ENCODE results near the gene RBMS1. TPM values are rescaled to one million over a fixed set of nuclear protein-coding genes. Genes with fewer than 3 reads are reported as not detected.
"Not testable (repeated sequence)": the region's sequence is repeated elsewhere in the genome, so short reads cannot be mapped to it uniquely, and the experiment has no call there.

The RBMS1 gene
- total and polyA plus RNA-seq, 3 donors from 2014 or later = 26.8 to 34.7 (median 30.0) TPM

GRCh38 chr2:160489111-160489510 lies 4.5 kb downstream of the RBMS1 start:
- Histone ChIP-seq H3K4me3 (no peak overlapping the region), H3K27ac (no peak overlapping the region), H3K4me1 (no peaks in the 10 kb centered on the region), H3K27me3 (no peaks in the 10 kb centered on the region), H3K9me3 (no peaks in the 10 kb centered on the region), H3K36me3 (ENCODE audit: low read depth, missing control alignments) (no peaks in the 10 kb centered on the region)
- TF ChIP-seq POLR2A (IDR thresholded peaks at IDR 0.05) = no peak
- no peak for TF ChIP-seq CTCF (IDR thresholded peaks at IDR 0.05)
- DNase-seq = no peak
- intact Hi-C loops (cut with DNase I; ENCODE audit: low total_unique reads) = no loop called here
- 82 to 95% methylated on average over 1 of the region's 1 CpG for WGBS, 2 donors

- DNase-seq; H3K4me1 ChIP-seq; H3K36me3 ChIP-seq (ENCODE audit: low read depth, missing control alignments); H3K27ac ChIP-seq; H3K9me3 ChIP-seq; H3K4me3 ChIP-seq; H3K27me3 ChIP-seq; intact Hi-C loops (cut with DNase I; ENCODE audit: low total_unique reads): not testable (repeated sequence)
- 75 to 87% methylated on average over 12 of the region's 12 CpGs for WGBS, 2 donors
These were observed 5.3 kb downstream of the RBMS1 start for GRCh38 chr2:160488289-160488688.

GRCh38 chr2:160486341-160486740 lies 7.3 kb downstream of the RBMS1 start:
- H3K9me3 ChIP-seq = no peaks in the 10 kb centered on the region
- TF ChIP-seq CTCF (IDR thresholded peaks at IDR 0.05) = no peak
- no peak for TF ChIP-seq POLR2A (IDR thresholded peaks at IDR 0.05)
- no peaks in the 10 kb centered on the region for H3K4me1 ChIP-seq
- H3K4me3 ChIP-seq = no peak overlapping the region
- 95 to 100% methylated on average over 1 of the region's 1 CpG for WGBS, 2 donors
- no peaks in the 10 kb centered on the region for H3K27me3 ChIP-seq
- DNase-seq = no peak
- intact Hi-C loops (cut with DNase I; ENCODE audit: low total_unique reads) = no loop called here
- H3K27ac ChIP-seq = no peak overlapping the region
- H3K36me3 ChIP-seq (ENCODE audit: low read depth, missing control alignments) = no peaks in the 10 kb centered on the region

- Histone ChIP-seq H3K27me3 (no peaks in the 10 kb centered on the region), H3K9me3 (no peaks in the 10 kb centered on the region), H3K36me3 (ENCODE audit: low read depth, missing control alignments) (no peaks in the 10 kb centered on the region), H3K4me1 (no peaks in the 10 kb centered on the region), H3K27ac (no peak overlapping the region), H3K4me3 (no peak overlapping the region)
- no peak for TF ChIP-seq POLR2A (IDR thresholded peaks at IDR 0.05)
- no peak for TF ChIP-seq CTCF (IDR thresholded peaks at IDR 0.05)
- WGBS, 2 donors = 53 to 57% methylated on average over 8 of the region's 8 CpGs
- intact Hi-C loops (cut with DNase I; ENCODE audit: low total_unique reads) = no loop called here
- no peak for DNase-seq
These were observed 8.6 kb downstream of the RBMS1 start for GRCh38 chr2:160484859-160485520.

GRCh38 chr2:160482673-160483072 lies 10.9 kb downstream of the RBMS1 start:
- H3K36me3 ChIP-seq (ENCODE audit: low read depth, missing control alignments) = no peaks in the 10 kb centered on the region
- H3K27me3 ChIP-seq = no peaks in the 10 kb centered on the region
- no peak overlapping the region for H3K27ac ChIP-seq
- no peaks in the 10 kb centered on the region for H3K4me1 ChIP-seq
- TF ChIP-seq CTCF (IDR thresholded peaks at IDR 0.05) = no peak
- TF ChIP-seq POLR2A (IDR thresholded peaks at IDR 0.05) = no peak
- intact Hi-C loops (cut with DNase I; ENCODE audit: low total_unique reads) = no loop called here
- H3K9me3 ChIP-seq = no peaks in the 10 kb centered on the region
- no peak overlapping the region for H3K4me3 ChIP-seq
- no peak for DNase-seq
- WGBS, 2 donors = 39 to 61% methylated on average over 2 of the region's 2 CpGs
